ENCODE results near the gene SORD.

SORD gene

DNA sequence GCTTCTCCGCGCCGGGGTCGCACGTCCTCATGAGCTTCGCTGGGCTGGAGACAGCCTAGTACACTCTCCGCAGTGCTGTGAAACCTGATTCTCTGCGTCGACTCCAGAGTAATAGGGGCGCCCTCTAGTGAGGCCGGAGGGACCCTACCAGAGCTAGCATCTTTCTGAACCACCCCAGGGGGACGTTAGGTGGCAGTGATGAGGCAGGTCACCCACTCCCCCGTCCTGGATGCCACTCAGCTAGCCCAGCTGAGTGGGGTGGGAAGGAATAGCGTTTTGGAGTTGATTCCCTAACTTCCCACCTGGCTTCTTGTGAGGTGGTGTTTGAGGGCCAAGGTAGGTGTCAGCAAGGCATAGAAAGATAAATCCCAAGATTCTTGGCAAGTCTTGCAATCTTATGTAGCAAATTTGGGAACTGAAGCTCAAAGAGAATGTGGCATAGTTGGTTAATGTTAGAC is 95.2 kb downstream of the SORD start:
- peak; percentile 79 to 84 for DNase-seq

- no peak for DNase-seq
These were observed 96.0 kb downstream of the SORD start for GRCh38 chr15:45118996-45119395.

- no peak for DNase-seq
These were observed 97.3 kb downstream of the SORD start for GRCh38 chr15:45120081-45120972.

- no peak for DNase-seq
These were observed 98.0 kb downstream of the SORD start for GRCh38 chr15:45121020-45121419.

- DNase-seq: no peak
These were observed 98.9 kb downstream of the SORD start for GRCh38 chr15:45121706-45122417.

DNA sequence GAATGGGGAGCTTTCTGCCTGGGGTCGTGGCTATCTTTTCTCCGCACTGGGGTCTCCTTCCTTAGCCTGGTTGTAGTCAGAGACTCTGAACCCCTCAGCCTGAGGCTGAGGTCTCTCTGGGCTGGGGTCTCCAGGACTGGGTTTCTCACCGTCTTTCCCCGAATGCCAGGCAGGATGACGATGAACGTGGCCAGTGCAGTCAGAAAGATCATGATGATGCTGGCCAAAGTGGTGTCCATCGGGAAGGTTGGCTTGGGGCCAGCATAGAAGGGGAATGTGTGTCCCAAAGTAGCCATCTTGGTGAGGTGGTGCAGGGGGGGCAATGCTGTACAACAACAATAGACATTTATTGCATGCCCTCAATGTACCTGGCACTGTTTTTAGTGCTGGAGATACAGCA is 99.7 kb downstream of the SORD start:
- no peak for DNase-seq

- no peak for DNase-seq
These were observed 100.4 kb downstream of the SORD start for GRCh38 chr15:45123397-45123796.

DNA sequence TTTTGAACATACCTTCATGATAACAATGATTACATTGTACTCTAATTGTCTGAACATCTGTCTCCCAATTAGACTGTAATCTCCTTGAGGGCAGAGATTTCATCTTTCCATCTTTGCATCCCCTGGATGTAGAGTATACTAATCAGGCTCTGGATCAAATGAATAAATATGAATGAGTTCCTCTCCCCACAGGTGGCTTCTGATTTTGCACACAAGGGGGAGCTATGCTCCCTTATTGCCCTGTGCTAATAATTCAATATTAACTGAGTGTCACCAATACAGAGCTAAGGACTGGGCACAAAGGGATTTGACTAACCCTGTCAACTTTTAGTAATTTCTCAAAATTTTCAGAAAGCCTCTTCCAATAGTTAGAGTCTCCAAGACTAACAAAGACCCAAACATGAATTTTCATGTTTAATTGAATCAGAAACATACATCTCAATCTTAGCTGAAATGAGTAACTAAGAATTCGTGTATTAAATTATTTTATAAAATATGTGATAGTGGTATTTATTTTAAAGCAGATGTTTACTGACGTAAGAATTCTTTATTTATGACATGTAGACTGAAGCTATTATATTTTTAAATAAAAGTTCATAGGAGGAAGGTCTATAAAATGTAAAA is 103.7 kb downstream of the SORD start:
- DNase-seq: no peak

Measured in NCI-H1930 (cell line).